Stimulated activated CD8-positive, alpha-beta memory T cell treated with anti-CD3 and anti-CD28 coated beads, Interleukin-4, amount 100 ng/mL, for 1 hour (primary cell): ENCODE measurements around the gene EIF2B1.

Experiments used
- DNase-seq, 2 donors: peaks; one replicate each; pipeline ENCODE4 v3.0.0-alpha.2; 2020; ENCODE audit warnings: low read depth in 2 of 2, low spot score in 1 of 2

The EIF2B1 gene

GRCh38 chr12:123571343-123571813 lies 62.1 kb downstream of the EIF2B1 start:
- no peak for DNase-seq
